ENCODE data around the gene DLG1.
A peak's percentile ranks its signal among the peaks of the same experiment; 100 is the strongest.

DLG1 gene

DNA sequence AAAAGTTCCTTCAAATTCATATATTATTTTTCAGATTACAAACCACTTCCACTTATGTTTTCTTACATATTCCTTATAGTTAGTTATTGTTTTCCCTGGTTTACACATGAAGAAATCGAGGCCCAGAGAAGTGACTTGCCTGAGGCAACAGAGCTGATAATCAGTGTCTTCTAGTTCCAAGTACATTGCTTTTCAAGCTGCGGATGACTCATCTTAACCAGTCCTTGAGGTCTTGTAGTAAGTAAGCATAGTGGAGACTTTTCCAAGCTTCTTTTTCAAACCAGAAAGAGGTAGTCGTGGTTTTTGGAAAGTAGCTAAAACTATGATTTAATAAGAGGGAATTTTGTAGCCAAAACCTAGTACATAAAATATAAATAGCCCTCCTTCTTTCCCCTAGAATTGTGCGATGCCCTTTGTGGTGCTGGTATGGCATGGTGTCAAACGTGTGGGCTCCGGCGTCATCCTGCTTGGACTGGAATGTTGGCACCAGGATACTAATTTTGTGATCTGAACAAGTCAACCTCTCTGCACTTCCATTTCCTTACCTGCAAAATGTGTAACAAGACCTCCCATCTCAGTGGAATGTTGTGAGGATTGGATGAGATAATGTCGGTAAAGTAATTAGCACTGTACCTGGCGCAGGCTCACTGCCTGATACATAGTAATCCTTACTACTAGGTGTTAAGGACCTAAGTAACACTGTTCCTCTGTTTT lies 19.0 kb upstream of the DLG1 start:
- no peak for DNase-seq

DNA sequence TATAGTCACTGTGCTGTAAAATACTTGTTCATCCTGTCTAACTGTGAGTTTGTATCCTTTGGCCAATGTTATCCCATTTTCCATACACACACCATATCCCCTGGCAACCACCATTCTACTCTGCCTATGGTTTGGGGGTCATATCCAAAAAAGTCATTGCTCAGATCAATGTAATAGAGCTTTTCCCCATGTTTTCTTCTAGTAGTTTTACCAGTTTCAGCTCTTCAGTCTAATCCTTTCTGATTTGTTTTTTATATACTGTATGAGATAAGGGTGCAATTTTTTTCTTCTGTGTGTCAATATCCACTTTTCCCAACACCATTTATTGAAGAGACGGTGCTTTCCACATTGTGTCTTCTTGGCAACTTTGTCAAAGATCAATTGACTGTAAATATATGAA lies 14.0 kb upstream of the DLG1 start:
- DNase-seq, result no peak

DNA sequence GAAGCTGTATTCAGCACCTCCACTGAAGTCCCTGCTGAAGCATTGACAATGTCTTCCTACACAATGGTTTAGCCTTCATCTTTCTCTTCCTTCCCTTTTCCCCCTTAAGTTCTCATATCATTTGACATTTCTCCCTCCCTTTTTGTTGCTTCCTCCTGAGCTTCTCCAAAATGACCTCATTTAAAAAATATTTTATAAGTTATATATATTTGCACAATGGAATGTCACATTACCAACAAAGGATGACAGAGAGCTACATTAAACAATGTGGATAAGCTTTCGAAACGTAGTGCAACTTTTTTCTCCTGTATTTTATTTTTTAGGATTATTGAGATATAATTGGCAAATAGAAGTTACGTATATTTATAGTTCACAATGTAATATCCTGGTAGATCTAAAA lies 13.2 kb upstream of the DLG1 start:
- no peak for DNase-seq

DNA sequence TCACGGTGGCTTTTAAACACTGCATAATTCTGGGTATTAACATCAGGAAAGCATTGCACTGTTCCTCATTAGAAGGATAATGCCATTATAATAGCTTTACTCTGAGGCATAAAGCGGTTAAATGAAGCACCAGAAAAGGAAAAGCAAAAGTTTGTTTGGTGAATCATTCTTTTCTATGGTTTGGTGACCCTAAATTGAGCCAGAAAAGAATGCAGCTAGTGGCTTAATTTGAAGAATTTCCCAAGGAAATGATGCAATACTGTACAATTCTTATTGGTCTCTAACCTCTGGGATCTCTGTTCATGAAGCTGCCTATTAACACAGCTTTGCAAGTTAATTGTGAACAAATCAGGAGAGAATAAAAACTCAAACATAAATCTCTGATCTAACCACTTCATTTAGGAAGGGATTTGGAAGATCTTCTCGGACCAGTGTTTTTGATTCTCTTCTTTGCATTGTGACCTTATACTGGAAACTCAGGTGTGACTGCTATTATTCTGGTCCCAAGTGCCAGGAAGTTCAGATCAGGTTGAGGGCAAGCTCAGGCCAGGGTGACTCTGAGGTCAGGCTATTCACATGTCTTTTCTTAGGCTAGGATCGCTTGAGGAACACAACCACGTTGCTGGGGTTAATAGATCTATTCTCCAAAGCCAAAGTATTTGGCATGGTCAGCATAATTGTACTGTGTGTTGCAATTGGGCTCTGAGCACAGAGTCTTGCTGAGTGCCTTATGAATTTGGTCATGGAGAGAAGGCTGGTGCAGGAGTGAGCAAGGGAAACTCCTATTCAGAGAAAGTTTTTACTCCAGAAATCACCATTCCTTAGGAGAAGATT lies 11.3 kb upstream of the DLG1 start:
- DNase-seq, result no peak

- no peak for DNase-seq
Measured at GRCh38 chr3:197308591-197308990, 10.2 kb upstream of the DLG1 start.

- DNase-seq, result no peak
Measured at GRCh38 chr3:197306374-197307086, 8.1 kb upstream of the DLG1 start.

DNA sequence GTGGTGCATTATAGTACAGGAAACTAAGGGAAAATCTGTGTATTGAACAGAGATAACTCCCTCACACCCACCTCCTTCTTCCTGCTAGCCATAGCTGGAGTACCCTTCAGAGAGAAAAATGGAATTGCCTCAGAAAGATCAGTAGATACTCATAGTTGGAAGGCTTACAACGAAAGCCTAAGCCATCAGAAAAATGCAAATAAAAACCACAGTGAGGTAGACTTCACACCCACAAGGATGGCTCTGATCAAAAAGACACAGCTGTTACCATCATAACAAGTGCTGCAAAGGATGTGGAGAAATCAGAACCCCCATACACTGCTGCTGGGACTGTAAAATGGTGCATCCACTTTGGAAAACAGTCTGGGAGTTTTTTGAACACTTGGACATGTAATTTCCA lies 7.4 kb upstream of the DLG1 start:
- DNase-seq, result no peak

- no peak for DNase-seq
Measured at GRCh38 chr3:197303452-197303851, 5.0 kb upstream of the DLG1 start.

DNA sequence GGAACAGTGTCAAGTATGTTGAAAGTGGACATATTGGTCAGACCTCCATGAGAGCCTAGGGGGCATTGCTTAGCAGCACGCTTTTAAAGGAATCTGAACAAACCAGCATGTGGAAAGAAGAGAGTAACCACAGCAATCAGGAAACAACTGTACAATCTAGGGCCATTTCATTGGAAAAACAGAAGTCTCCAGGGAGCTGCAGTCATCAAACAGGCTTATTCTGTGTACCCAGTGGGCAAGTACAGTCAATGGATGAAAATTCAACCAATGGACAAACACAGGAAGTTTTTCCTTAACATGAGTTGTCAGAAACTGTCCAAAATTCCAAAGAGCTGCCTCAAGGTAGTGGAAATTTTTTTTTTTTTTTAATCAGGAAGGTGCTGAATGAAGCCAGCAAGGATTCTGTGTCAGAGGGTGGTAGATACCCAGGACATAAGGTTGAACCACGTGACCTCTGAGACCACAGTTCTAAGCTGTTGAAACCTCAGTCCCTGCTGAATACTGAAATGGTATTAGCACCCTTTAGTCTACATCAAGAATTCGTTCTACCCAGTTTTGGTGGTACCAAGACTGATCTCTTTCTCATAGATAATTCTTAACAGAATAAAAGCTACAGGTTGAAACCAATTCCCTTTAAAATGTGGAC lies 4.4 kb upstream of the DLG1 start:
- DNase-seq, result no peak

GRCh38 chr3:197302033-197302432 lies 3.6 kb upstream of the DLG1 start:
- no peak for DNase-seq

- no peak for DNase-seq
Measured at GRCh38 chr3:197300361-197300760, 1.9 kb upstream of the DLG1 start.

- DNase-seq, result peak; percentile 33
Measured at GRCh38 chr3:197298945-197299854, 788 bp upstream of the DLG1 start.

DNA sequence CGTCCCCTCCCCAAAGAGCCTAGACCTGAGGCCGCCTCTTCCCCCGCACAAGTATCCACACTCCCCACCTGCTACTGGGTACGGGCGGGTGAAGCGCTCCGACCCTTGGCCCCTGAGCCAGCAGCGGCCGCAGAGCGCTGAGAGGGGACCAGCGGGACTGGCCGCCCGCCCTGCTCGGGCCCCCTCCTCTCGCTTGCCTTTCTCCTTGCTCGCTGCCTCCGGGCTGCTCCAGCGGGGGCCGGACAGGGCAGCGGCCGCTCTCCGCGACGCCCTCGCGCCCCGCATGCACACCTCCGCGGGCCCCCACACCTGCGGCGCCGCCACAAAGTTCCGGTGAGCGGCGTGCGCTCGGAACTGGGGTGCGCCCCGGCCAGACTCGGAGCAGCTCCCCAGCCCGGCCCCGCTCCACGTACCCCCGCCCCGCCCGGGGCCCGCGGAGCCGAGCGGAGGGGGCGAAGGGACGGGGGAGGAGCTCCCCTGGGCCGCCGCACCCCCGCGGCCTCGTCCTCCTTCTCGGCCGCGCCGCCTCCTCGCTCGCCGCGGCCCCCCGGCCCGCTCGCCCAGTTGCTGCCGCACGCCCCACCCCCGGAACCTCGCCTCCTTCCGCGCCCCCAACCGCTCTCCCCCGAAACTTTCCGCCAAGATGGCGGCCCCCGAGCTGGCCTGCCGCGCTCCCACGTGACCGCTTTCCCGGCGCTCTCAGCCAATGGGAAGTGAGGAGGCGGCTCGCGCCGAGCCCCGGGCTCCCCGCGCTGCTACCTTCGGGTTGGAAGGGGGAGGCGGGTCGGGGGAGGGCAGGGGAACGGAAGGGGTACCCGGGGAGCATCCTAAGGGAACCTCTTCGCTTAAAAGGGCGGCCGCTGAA lies 704 bp downstream of the DLG1 start:
- DNase-seq, result peak; percentile 38

GRCh38 chr3:197297002-197297401 lies 1.4 kb downstream of the DLG1 start:
- DNase-seq, result no peak

- DNase-seq, result no peak
Measured at GRCh38 chr3:197296545-197296944, 1.9 kb downstream of the DLG1 start.

DNA sequence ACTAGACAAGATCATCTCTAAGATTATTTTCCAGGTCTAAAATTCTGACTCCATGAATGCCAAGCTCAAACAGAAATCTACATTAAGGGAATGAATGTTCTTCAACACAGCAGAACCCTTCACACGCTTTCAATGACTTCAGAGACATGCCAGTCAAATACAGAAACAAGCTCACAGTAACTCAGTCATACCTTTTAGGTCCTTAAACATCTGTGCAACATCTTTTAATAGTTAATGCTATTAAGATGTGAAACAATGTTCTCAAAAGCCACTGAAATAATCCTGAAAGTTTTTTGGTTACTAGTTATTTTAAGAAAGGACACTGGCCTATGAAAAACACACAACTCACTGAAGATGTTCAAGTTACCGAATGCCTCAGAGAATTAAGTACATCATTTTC lies 2.5 kb downstream of the DLG1 start:
- DNase-seq, result no peak

DNA sequence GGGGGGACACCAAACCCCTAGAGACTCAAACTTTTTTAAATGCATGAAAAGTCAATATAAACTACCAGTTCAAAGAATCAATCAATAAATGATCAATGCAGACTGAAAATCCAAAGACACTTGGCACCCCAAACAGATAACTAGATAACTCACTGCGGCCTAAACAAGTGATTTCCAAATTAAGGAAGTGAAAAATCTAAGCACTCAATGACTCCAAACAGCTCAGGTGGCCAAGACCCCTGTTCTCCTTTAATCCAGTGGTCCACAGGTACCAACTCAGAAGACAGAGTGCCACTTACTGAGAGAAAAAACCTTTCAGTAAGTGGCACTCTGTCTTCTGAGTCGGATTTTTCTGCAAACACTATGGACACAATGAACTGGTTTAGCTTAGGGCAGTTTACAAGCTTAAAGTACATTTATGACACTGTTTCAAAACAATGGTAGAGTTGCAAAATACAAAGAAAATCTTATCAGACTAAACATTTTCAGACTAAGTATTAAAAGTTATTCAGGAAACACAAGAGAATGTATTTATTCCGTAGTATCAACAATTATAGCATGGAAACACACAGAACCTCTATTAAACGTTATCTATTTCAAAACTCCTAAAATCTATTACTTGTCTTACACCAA lies 4.7 kb downstream of the DLG1 start:
- no peak for DNase-seq

- DNase-seq, result no peak
Measured at GRCh38 chr3:197292648-197293047, 5.8 kb downstream of the DLG1 start.

- DNase-seq, result no peak
Measured at GRCh38 chr3:197292083-197292646, 6.2 kb downstream of the DLG1 start.

DNA sequence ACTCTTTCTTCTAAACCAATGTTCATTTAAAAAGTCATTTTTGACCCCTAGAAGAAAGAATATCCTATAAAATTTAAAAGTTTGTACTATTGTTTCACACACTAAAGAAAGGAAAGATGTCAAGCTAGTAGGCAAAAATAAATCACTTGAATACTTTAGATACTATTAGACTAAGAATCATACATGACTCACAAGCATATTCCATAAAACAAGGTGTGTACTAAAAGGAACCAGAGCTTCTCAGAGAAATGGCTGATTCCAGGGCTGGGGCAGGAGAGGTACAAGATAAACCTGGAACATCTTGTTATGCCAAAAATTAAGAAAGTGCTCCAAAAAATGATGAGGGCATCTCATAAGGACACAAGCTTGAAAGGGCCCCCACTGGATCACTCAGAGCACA lies 8.7 kb downstream of the DLG1 start:
- no peak for DNase-seq

Data from NCI-H748 treated with DMSO at 0.1 percent for 48 hours (cell line).